CD4-positive, CD25-positive, alpha-beta regulatory T cell (primary cell): ENCODE measurements around the gene NOL4L. TPM values are rescaled to one million over a fixed set of nuclear protein-coding genes. Genes with fewer than 3 reads are reported as not detected.

Source experiments
- ATAC-seq, 2 donors: fragments of 150-1000 bp; cut with Tn5 transposase; one replicate each; pipeline ENCODE4 v1.10.0; 2021; ENCODE audit warnings: low read depth in 2 of 2, moderate number of reproducible peaks in 2 of 2, moderate library complexity in 1 of 2
- DNase-seq, 3 donors: peaks; one replicate each; pipeline versions ENCODE4 v3.0.0 to v3.0.0-alpha.2; 2012 to 2022; ENCODE audit warnings: mixed read lengths in 1 of 3
- H3K27ac ChIP-seq: one replicate; pipeline ENCODE4 v1.7.0; 2013; ENCODE audit warnings: mild to moderate bottlenecking, low read length; ENCODE audit not compliant: insufficient read depth, poor library complexity, severe bottlenecking
- H3K27me3 ChIP-seq: one replicate; pipeline ENCODE4 v1.7.0; 2013; ENCODE audit warnings: low read length; ENCODE audit not compliant: control insufficient read depth, insufficient read depth
- H3K36me3 ChIP-seq: one replicate; pipeline ENCODE4 v1.7.0; 2013; ENCODE audit warnings: mild to moderate bottlenecking, low read length, moderate library complexity; ENCODE audit not compliant: control insufficient read depth, insufficient read depth
- H3K4me1 ChIP-seq: 2 replicates; pipeline ENCODE4 v1.7.0; 2013; ENCODE audit warnings: mild to moderate bottlenecking, low read length; ENCODE audit not compliant: insufficient read depth, control insufficient read depth, poor library complexity, severe bottlenecking
- H3K4me3 ChIP-seq: one replicate; pipeline ENCODE4 v1.7.0; 2013; ENCODE audit warnings: low read depth, mild to moderate bottlenecking, low read length, moderate library complexity
- H3K9me3 ChIP-seq, 2 experiments: 1 replicate in 1 of 2; 2 replicates in 1 of 2; pipeline ENCODE4 v1.7.0; 2013; ENCODE audit warnings: low read length in 2 of 2, mild to moderate bottlenecking in 1 of 2, moderate library complexity in 1 of 2; ENCODE audit not compliant: control insufficient read depth in 2 of 2
- H3K27ac Mint-ChIP-seq, 3 donors: one replicate each; pipeline ENCODE4 v1.8.0; 2020 to 2022; ENCODE audit warnings: mild to moderate bottlenecking in 3 of 3, mixed read lengths in 3 of 3, moderate library complexity in 2 of 3
- H3K27me3 Mint-ChIP-seq: one replicate; pipeline ENCODE4 v1.8.0; 2022; ENCODE audit warnings: mild to moderate bottlenecking, mixed read lengths
- H3K36me3 Mint-ChIP-seq: one replicate; pipeline ENCODE4 v1.8.0; 2020; ENCODE audit warnings: mixed read lengths
- H3K4me1 Mint-ChIP-seq, 4 donors: one replicate each; pipeline ENCODE4 v1.8.0; 2020 to 2022; ENCODE audit warnings: mixed read lengths in 4 of 4, mild to moderate bottlenecking in 1 of 4
- H3K4me3 Mint-ChIP-seq, 4 donors: one replicate each; pipeline ENCODE4 v1.8.0; 2020 to 2022; ENCODE audit warnings: mild to moderate bottlenecking in 4 of 4, mixed read lengths in 4 of 4, moderate library complexity in 3 of 4
- H3K9me3 Mint-ChIP-seq, 7 donors: one replicate each; pipeline ENCODE4 v1.8.0; 2020 to 2022; ENCODE audit warnings: mixed read lengths in 7 of 7, mild to moderate bottlenecking in 3 of 7, moderate library complexity in 2 of 7
- polyA plus RNA-seq, 4 donors: library from polyadenylated mRNA; unstranded; fragments of 300-500 nt; fragmentation: Illumina TruSeq; gene quantifications; one replicate each; pipeline ENCODE4 v1.2.3, GENCODE V29; 2021
- total RNA-seq: library from RNA; stranded (reverse); gene quantifications from one replicate; pipeline ENCODE4 v1.2.3, GENCODE V29; 2022

NOL4L gene
- total and polyA plus RNA-seq, 5 donors from 2014 or later, result 7.1 to 84.8 (median 10.8) TPM

- ATAC-seq (no peak), DNase-seq (no peak)
- H3K27ac Mint-ChIP-seq, result peak overlapping the region in 2 of 3 donors; percentile 26 to 75
- Histone ChIP-seq H3K4me1 (no peaks in the 10 kb centered on the region), H3K9me3 (no peaks in the 10 kb centered on the region), H3K36me3 (peaks cover 98% of the 10 kb centered on the region), H3K4me3 (no peak overlapping the region), H3K27me3 (no peaks in the 10 kb centered on the region), H3K27ac (no peak overlapping the region)
- H3K27me3 Mint-ChIP-seq, result no peaks in the 10 kb centered on the region
- no peak overlapping the region for H3K4me3 Mint-ChIP-seq
- no peaks in the 10 kb centered on the region for H3K9me3 Mint-ChIP-seq
- peaks cover 65% of the 10 kb centered on the region for H3K36me3 Mint-ChIP-seq
- H3K4me1 Mint-ChIP-seq, result peaks cover 2 to 15% (median 8%) of the 10 kb centered on the region in 4 donors
These were observed 152.9 kb downstream of the NOL4L start for GRCh38 chr20:32432277-32432676.

- peak overlapping the region in 1 of 3 donors; percentile 26 for H3K27ac Mint-ChIP-seq
- Histone ChIP-seq H3K9me3 (no peaks in the 10 kb centered on the region), H3K27ac (no peak overlapping the region), H3K4me3 (no peak overlapping the region), H3K27me3 (no peaks in the 10 kb centered on the region), H3K4me1 (no peaks in the 10 kb centered on the region), H3K36me3 (peaks cover 94% of the 10 kb centered on the region)
- no peak for DNase-seq
- H3K4me1 Mint-ChIP-seq, result peaks cover 4 to 20% (median 12%) of the 10 kb centered on the region in 4 donors
- no peak overlapping the region for H3K4me3 Mint-ChIP-seq
- H3K27me3 Mint-ChIP-seq, result no peaks in the 10 kb centered on the region
- peaks cover 65% of the 10 kb centered on the region for H3K36me3 Mint-ChIP-seq
- no peak for ATAC-seq
- H3K9me3 Mint-ChIP-seq, result no peaks in the 10 kb centered on the region
These were observed 153.7 kb downstream of the NOL4L start for GRCh38 chr20:32431457-32431856.

GRCh38 chr20:32429745-32430360 lies 155.3 kb downstream of the NOL4L start:
- no peaks in the 10 kb centered on the region for H3K4me1 ChIP-seq
- no peak overlapping the region for H3K4me3 Mint-ChIP-seq
- no peak for ATAC-seq
- H3K36me3 ChIP-seq, result peaks cover 78% of the 10 kb centered on the region
- no peak overlapping the region for H3K27ac ChIP-seq
- peaks cover 58% of the 10 kb centered on the region for H3K36me3 Mint-ChIP-seq
- no peak for DNase-seq
- H3K9me3 ChIP-seq, result no peaks in the 10 kb centered on the region
- no peaks in the 10 kb centered on the region for H3K27me3 Mint-ChIP-seq
- H3K4me3 ChIP-seq, result no peak overlapping the region
- no peak overlapping the region for H3K27ac Mint-ChIP-seq
- no peaks in the 10 kb centered on the region for H3K27me3 ChIP-seq
- peaks cover 12 to 31% (median 21%) of the 10 kb centered on the region in 4 donors for H3K4me1 Mint-ChIP-seq
- H3K9me3 Mint-ChIP-seq, result no peaks in the 10 kb centered on the region

DNA sequence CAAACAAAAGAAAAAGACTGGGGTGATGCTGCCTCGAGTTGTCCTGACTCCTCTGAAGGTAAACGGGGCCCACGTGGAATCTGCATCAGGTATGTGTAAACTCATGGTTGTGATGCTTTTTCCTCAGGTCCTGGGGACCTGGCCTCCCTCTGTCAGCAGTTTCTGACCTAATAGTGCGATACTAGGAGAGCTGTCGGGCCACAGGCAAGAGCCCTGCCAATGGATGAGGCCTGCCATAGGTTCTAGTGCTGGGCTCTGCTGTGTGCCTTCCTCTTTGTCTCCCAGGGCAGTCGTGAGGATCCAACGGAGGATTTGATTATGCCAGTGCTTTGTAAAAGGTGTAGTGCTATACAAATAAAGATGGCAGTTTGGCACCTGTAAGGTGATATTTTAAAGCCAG lies 155.8 kb downstream of the NOL4L start:
- Histone ChIP-seq H3K9me3 (no peaks in the 10 kb centered on the region), H3K4me1 (no peaks in the 10 kb centered on the region), H3K36me3 (peaks cover 73% of the 10 kb centered on the region), H3K27me3 (no peaks in the 10 kb centered on the region), H3K27ac (no peak overlapping the region), H3K4me3 (no peak overlapping the region)
- H3K27me3 Mint-ChIP-seq, result no peaks in the 10 kb centered on the region
- no peak overlapping the region for H3K27ac Mint-ChIP-seq
- peaks cover 57% of the 10 kb centered on the region for H3K36me3 Mint-ChIP-seq
- H3K9me3 Mint-ChIP-seq, result no peaks in the 10 kb centered on the region
- H3K4me1 Mint-ChIP-seq, result peaks cover 13 to 33% (median 22%) of the 10 kb centered on the region in 4 donors
- ATAC-seq, result no peak
- no peak overlapping the region for H3K4me3 Mint-ChIP-seq
- no peak for DNase-seq

GRCh38 chr20:32427996-32428395 lies 157.1 kb downstream of the NOL4L start:
- H3K27ac ChIP-seq, result no peak overlapping the region
- no peak for ATAC-seq
- peaks cover 59% of the 10 kb centered on the region for H3K36me3 ChIP-seq
- no peaks in the 10 kb centered on the region for H3K4me1 ChIP-seq
- Mint-ChIP-seq H3K27ac (peak overlapping the region in 1 of 3 donors; percentile 43), H3K27me3 (no peaks in the 10 kb centered on the region), H3K9me3 (no peaks in the 10 kb centered on the region), H3K4me3 (no peak overlapping the region), H3K36me3 (peaks cover 47% of the 10 kb centered on the region), H3K4me1 (peaks cover 13 to 37% (median 23%) of the 10 kb centered on the region in 4 donors)
- H3K4me3 ChIP-seq, result no peak overlapping the region
- H3K9me3 ChIP-seq, result no peaks in the 10 kb centered on the region
- no peaks in the 10 kb centered on the region for H3K27me3 ChIP-seq
- no peak for DNase-seq

DNA sequence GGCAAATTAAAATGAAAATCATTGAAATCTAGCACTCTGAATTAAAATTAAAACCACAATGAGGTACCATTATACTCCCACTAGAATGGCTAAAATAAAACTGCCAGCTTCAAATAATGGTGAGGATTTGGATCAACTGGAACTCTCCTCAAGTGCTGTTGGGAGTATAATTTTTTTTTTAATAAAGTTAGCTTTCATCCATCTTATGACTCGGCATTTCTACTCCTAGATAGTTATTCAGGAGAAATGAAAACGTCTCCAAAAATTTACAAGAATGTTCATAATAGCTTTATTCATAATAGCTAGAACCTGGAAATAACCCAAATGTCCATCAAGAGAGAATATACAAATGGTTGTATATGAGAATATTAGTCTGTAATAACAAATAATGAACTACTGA lies 163.8 kb downstream of the NOL4L start:
- no peaks in the 10 kb centered on the region for H3K9me3 ChIP-seq
- peaks cover 26 to 55% (median 42%) of the 10 kb centered on the region in 4 donors for H3K4me1 Mint-ChIP-seq
- no peak overlapping the region for H3K4me3 ChIP-seq
- peaks cover 0 to 4% (median 0%) of the 10 kb centered on the region in 7 donors for H3K9me3 Mint-ChIP-seq
- no peak overlapping the region for H3K27ac Mint-ChIP-seq
- no peak for DNase-seq
- peaks cover 7% of the 10 kb centered on the region for H3K36me3 Mint-ChIP-seq
- H3K27me3 ChIP-seq, result no peaks in the 10 kb centered on the region
- ATAC-seq, result no peak
- no peaks in the 10 kb centered on the region for H3K36me3 ChIP-seq
- no peaks in the 10 kb centered on the region for H3K27me3 Mint-ChIP-seq
- no peaks in the 10 kb centered on the region for H3K4me1 ChIP-seq
- no peak overlapping the region for H3K27ac ChIP-seq
- H3K4me3 Mint-ChIP-seq, result no peak overlapping the region

- Histone ChIP-seq H3K9me3 (no peaks in the 10 kb centered on the region), H3K4me3 (no peak overlapping the region), H3K4me1 (peaks cover 8% of the 10 kb centered on the region), H3K36me3 (peaks cover 3% of the 10 kb centered on the region), H3K27ac (no peak overlapping the region), H3K27me3 (no peaks in the 10 kb centered on the region)
- H3K4me3 Mint-ChIP-seq, result peak overlapping the region in 1 of 4 donors; percentile 28
- no peak overlapping the region for H3K27ac Mint-ChIP-seq
- ATAC-seq (no peak), DNase-seq (no peak)
- H3K27me3 Mint-ChIP-seq, result no peaks in the 10 kb centered on the region
- H3K4me1 Mint-ChIP-seq, result peaks cover 41 to 63% (median 51%) of the 10 kb centered on the region in 4 donors
- H3K9me3 Mint-ChIP-seq, result peaks cover 0 to 4% (median 0%) of the 10 kb centered on the region in 7 donors
- H3K36me3 Mint-ChIP-seq, result peaks cover 8% of the 10 kb centered on the region
These were observed 166.8 kb downstream of the NOL4L start for GRCh38 chr20:32418376-32418775.

GRCh38 chr20:32416206-32416605 lies 168.9 kb downstream of the NOL4L start:
- Mint-ChIP-seq H3K9me3 (peaks cover 0 to 4% (median 0%) of the 10 kb centered on the region in 7 donors), H3K4me1 (peaks cover 42 to 74% (median 62%) of the 10 kb centered on the region in 4 donors), H3K36me3 (peaks cover 18% of the 10 kb centered on the region), H3K27me3 (no peaks in the 10 kb centered on the region), H3K4me3 (peak overlapping the region in 2 of 4 donors; percentile 24 to 32), H3K27ac (peak overlapping the region in 1 of 3 donors; percentile 74)
- Histone ChIP-seq H3K27me3 (no peaks in the 10 kb centered on the region), H3K9me3 (no peaks in the 10 kb centered on the region), H3K4me3 (no peak overlapping the region), H3K4me1 (peaks cover 24% of the 10 kb centered on the region), H3K36me3 (peaks cover 7% of the 10 kb centered on the region), H3K27ac (no peak overlapping the region)
- ATAC-seq (no peak), DNase-seq (no peak)
